GM19035 (cell line): ENCODE measurements around the gene PGC.

Experiments
- ATAC-seq: cut with Tn5 transposase; IDR thresholded peaks from one replicate; pipeline ENCODE4 v1.9.1; 2021; ENCODE audit not compliant: unreplicated experiment

PGC gene

DNA sequence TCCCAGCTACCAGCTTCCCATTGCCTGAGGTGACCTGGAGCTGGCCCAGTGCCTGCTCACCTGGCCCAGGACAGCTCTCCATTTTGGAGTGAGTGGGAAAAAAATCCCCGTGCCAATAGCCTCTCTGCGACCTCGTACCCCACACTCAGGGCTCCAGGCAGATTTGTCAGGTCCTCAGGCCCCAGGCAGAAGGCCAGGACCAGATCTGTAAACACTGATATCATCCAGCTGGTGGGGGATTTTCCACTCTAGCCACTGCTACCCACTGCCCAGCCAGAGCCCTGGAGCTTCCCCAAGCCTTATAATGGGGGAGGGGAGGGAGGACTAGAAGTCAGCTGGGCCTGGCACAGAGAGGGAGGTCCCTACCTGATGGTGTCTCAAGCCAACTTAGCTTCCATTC, 1.3 kb upstream of the PGC start:
- no peak for ATAC-seq

DNA sequence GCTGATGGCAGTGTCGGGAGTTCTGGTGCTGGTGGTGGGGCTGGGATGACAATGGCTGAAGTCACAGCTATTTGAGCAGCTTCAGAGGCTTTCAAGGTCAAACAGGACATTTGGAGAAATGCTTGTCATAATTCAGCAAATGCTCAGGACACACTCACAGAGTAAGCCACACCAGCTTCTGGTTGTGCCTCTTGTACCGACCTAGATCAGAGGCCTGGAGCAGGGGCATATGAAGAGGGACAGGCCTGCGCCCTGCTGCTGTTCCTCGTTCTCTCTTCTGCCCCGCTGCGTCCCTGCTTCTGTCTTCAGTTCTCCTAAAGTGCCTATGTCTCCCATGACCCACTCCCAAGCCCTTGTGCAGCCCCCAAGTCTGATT, 893 bp upstream of the PGC start:
- ATAC-seq: no peak

DNA sequence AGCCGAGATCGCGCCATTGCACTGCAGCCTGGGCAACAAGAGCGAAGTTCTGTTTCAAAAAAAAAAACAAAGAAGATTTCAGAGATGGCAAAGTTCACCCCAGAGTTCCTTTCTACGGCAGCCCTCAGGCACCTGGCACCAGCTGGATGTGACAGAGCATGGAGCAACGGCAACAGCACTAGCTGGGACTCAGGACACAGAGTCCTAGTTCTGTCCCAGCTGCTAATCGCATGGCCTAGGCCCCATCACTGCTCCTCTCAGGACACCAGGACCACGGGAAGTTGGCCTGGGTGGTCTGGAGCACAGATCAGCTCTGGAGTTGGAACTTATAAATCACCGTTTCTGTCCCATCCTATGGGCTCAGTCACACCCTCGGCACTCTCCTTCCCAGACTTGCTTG, 1.1 kb downstream of the PGC start:
- ATAC-seq: no peak

DNA sequence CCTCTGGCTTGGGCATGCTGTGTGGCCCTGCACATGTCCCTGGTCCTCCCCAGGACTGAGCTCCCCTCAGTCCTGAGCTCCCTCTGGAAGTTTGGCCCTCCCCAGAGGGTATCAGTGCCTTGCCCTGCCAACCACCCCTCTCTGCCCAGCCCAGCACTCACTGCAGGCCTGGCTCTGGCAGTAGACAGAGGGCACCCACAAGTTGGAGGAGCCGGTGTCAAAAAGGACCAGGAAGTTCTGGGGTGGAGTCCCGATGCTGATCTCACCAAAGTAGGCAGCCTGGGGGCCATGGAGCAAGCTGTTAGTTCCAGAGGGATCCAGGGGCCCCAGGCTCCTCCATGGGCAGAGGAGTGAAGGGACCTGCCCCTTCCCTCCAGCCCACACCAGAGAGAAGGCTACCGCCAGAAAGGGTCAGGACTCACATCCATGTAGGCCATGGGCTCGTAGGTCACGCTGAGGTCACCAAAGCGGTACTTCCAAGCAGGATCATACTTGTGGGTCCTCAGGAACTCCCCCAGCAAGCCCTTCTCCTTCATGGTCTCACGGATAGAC, 2.9 kb downstream of the PGC start:
- ATAC-seq: no peak

DNA sequence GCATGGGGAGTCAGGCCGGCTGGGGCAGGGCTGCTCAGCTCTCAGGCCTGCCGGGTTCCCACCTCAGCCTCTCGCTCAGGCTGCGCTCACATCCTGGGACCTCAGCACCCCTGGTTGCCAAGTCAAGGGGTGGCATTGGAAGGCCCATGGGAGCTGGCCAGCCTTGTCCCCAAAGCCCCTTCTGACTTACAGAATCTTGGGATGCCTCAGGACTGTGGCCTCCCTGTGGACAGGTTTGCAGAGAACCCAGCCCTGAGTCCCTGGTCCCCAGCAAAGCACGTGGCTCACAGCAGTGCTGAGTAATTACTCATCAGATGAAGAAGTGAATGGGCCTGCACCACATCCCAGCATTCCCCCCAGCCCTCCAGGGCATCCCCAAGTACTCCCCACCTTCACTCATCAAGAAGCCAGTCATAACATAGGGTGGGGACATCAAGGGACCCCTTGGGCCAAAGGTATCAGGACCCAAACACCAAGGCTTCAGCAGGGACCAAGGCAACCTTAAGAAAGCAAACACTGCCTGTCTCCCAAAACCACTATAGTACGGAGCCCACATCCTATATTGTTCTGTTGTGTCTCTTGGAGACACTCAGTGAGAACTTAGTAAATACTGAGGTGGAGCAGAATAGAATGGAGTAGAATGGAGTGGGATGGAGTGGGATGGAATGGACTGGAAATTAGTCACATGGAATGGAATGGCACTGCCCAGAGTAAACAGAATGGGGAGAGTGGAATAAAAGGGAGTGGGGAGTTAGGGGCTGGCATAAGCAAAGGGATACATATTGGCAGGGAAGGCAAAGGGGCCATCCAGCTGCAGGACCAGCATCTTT, 3.6 kb downstream of the PGC start:
- no peak for ATAC-seq

GRCh38 chr6:41741625-41742490, 5.3 kb downstream of the PGC start:
- ATAC-seq: no peak

DNA sequence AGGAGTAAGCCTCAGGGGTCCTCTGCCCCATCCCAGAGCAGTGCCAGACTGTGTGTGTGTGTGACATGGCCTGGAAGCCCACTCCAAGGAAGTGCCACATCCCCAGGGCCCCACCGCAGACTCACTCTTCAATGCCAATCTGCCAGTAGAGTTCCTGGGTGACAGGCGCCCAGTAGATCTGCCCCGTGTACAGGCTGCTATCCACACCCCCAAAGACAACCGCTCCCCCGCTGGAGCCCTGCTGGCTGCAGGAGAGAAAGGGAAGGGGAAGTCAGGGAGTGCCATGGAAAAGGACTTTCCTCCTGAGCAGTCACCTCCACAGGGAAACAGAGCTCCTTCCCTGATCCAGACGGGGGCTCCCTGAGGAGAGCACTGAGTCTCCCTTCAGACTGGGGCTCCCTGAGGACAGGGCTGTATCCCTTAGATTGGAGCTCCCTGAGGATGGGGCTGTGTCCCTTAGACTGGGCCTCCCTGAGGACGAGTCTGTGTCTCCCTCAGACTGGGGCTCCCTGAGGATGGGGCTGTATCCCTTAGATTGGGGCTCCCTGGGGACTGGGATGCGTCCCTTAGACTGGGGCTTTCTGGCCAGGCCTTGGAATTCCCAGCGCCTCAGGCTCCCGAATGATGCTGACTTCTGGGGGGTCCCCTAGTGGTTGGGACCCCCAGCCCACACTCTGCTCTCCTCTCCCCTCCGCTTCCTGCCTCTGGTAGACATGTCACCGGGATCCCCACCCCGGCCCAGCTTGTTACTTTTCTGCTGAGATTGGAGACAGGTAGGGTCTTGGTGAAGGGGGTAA, 6.6 kb downstream of the PGC start:
- no peak for ATAC-seq

DNA sequence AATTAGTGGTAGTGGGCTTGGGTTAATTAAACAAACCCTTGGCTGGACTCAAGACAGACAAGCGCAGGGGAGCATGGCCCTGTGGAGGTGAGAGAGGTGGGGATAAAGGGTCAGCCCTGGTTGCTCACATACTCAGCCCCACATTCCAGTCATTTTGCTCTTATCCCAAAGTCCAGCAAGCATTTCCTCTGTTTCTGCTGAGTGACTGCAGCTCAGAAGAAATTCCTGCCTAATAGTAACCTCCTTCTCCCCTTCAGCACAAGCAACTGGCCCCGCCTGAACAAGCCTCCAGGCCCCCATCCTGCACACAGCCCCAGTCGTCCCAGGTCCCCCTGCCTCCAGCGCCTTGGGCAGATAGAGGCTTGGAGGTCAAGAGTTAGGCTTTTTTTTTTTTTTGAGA, 8.2 kb downstream of the PGC start:
- no peak for ATAC-seq

- no peak for ATAC-seq
These were observed 9.5 kb downstream of the PGC start for GRCh38 chr6:41737591-41738130.

DNA sequence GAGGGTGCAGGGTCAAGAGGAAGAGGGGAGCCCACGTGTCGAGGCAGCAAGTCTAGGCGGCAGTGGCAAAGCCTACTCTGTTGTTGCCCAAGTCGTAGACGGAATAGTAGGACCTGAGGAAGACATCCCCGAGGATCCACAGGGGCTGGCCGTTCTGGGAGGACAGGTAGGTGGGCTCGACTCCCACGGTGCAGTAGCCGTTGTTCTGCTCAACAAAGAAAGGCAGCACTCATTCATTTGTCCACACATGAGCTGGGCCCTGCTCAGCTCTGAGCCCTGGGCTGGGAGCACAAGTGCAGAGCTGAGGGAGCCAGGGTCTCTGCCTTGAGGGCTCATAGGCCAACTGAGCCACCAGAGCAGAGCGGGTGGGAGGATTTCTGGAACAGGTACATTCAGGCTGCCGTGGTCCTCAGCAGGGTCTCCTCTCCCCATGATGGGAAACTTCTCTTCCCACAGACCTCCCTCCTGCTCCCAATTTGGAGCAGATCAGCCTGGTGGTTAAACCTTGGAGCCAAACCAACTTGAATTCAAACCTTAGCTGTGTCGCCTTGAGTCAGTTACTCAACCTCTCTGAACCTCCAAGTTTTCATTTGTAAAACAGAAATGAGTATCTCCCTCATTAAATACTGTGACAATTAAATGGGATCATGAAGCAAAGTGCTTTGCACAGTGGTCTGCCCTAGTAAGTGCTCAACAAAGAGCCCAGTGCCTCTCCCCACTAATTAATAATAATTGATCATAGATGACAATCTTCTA, 10.2 kb downstream of the PGC start:
- no peak for ATAC-seq

DNA sequence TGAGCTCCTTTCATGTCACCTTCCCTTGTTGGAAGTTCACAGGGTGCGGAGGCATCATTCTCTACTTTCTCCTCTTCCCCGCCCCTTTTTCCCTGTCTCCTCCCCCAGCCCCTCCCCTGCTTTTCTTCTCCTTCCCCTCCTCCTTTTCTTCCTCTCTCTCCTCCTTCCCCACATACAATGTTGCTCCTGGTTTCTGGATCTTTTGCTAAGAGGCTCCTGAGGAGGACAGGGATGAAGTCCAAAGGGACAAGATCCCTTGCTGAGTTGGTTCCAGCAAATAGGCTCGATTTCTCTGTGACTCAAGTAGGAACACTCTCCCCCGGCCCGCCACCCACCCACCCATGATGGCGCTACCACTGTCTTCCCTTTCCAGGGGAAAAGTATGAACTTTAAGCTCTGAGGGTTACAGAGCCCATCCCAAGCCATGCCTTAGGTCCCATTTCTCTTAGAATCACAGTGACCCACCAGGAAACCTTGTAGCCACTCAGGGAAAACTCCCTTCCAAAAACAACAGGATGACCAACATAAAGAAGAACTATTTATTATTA, 10.9 kb downstream of the PGC start:
- ATAC-seq: no peak

GRCh38 chr6:41735427-41736185, 11.6 kb downstream of the PGC start, which contains the start of gene TFEB:
TFEB (minus strand) TSS chr6:41735608; CDS start chr6:41691213, 44,395 bp downstream.
- peak; percentile 47 for ATAC-seq

DNA sequence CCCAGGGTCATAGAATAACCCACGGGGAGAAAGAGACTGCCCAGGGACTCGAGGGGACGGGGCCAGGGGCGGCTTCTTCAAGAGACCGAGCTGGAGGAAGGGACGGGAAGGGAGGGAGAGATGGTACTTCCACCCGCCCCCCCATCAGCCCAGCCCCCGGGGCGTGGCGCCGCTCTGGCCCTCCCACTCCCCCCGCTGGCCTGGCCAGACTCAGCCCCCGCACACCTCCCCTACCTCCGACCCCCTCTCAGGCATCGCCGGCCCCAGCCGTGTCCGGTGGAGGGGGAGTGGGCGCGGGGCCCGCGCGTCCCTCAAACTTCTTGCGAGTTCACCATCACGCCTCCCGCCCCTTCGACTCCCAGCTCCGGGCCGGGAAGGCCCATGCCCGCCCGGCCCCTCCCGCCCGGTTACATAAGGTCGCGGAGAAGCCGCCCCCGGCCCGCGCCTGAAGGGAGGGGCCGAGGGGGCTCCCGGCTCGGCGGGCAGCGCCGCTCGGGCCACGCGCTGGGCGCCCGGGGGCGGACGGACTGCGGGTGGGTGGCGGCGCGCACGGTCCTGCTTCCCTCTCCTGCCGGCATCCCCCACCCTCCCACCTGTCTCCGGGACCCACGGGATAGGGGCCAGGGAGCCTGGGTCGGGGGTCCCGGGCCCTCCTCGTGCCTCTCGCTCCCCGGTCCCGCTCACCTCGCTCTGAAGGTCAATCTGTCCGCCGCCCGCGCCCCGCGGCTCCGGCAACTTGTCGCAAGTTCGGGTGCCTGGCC, 12.4 kb downstream of the PGC start:
- peak; percentile 32 for ATAC-seq

DNA sequence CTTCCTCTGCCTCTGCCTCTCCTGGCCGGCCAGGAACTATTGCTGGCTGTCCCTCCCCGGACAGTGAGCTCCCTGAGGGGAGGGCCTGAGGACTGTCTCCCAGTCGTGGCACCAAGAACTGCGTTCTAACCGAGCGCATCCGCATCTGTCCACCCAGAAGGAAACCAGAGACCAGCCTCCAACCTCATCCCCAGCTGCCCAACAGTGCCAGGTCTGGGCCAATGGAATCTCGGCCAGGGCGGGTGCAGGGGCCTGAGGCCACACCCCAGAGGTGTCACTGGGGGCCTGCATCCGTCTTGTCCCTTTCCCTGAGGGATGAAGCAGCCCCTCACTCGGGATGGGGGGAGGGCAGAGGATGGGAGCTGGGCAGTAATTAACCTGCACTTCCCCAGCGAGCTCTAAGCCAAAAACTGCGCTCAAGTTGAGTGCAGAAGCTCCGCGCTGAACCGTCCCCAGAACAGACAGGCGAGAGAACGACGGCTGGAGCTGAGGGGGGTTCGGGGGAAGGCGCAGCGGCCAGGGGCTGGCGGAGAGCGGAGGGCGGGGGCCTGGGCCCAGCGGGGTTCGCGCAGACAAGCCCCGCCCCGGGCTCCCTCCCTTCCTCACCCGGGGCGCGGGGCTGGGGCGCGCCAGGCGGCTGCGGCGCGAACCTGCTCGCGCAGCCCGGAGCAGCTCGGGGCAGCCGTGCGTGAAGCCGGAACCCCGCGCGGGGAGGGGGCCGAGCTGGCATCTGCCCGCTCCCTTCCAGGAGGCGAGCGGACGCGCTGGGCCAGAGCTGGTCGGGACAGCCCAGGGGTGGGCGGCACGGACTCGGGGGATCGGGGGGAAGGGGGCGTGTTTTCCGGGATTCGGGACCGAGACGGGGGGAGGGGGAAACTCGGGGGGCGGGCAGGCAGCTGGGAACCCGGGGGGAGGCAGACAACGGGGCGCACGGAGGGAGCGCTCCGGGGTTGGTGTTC, 13.2 kb downstream of the PGC start:
- ATAC-seq: peak; percentile 43

DNA sequence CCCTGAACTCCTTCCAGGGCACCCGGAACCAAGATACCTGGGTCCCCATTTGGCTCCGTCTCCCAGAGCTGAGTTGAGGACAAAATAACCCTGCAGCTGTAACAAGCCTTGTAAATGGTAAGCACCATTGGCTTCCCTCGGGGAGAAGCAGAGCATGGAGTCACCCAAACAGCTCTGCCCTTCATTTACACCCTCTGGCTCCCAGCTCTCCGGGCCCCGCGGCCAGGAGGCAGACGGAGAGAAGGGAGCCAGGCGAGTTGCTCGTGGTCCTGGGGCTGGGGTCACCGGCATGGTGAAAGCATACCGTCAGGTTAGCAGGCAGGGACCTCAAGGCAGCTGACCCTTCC, 13.9 kb downstream of the PGC start:
- no peak for ATAC-seq

DNA sequence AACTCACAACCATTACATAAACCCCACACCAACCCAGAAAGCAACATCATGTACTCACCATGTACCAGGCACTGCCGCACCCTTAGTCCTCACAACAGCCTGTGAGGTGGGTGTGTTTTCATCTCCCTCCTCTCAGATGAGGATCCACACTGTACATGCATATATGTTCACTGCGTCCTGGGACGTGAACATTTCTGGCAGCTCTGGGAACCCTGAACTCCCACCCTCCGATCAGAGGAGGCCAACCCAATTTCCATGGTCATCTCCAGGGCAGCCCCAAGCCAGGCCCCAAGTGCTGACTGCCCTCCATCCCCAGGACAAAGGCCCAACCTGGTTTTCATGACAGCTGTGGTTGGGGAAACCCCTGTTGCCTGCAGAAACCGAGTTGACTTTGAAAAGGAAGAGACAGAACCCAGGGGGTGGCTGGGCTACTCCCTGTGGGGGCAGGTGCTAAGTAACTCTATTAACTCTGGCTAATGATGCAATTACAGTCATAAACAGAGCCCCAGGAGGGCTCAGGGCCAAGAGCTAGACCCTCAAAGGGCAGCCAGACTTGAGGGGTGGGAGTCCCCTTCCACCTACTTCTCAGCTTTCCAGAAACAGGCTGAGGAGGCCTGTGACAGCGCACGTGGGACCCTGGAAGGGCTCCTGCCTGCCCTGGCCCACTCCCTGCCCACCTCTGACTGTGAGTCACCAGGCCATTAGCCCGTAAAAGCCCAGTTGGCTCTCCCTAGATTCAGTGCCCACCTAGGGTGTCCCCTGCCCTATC, 14.4 kb downstream of the PGC start:
- peak; percentile 36 for ATAC-seq

GRCh38 chr6:41732149-41732548, 15.0 kb downstream of the PGC start:
- ATAC-seq: no peak
